ENCODE measurements around the gene FOXO4. TPM values are rescaled to one million over a fixed set of nuclear protein-coding genes. Genes with fewer than 3 reads are reported as not detected.
"Not testable (repeated sequence)": the region's sequence is repeated elsewhere in the genome, so short reads cannot be mapped to it uniquely, and the experiment has no call there.

FOXO4 gene
- total RNA-seq (10 to 100 TPM; 19.0 to 19.6 TPM), polyA plus RNA-seq (ENCODE audit: insufficient read length in 6 of 6) (10 to 100 TPM; 13.2 to 21.4 (median 19.1) TPM)
- long read RNA-seq, donor 1, result 0 reads
- long read RNA-seq, donor 2, partial matches to known transcripts, result 7 of 8 reads
- long read RNA-seq, donor 2, other reads (novel, unspliced or antisense), result 0 of 8 reads
- long read RNA-seq, donor 3, partial matches to known transcripts, result 8 of 10 reads
- long read RNA-seq, donor 3, other reads (novel, unspliced or antisense), result 0 of 10 reads
- long read RNA-seq, donor 4, result 0 reads
- long read RNA-seq, donor 5, transcript FOXO4-202 (3 exons, 3,301 nt), result major isoform, 5 of 11 reads
- long read RNA-seq, donor 5, partial matches to known transcripts, result 6 of 11 reads
- long read RNA-seq, donor 5, other reads (novel, unspliced or antisense), result 0 of 11 reads
- long read RNA-seq, donor 6, partial matches to known transcripts, result 0 of 2 reads
- long read RNA-seq, donor 6, other reads (novel, unspliced or antisense), result 0 of 2 reads
- long read RNA-seq, donor 7, partial matches to known transcripts, result 6 of 7 reads
- long read RNA-seq, donor 7, other reads (novel, unspliced or antisense), result 0 of 7 reads
- long read RNA-seq, donor 8, partial matches to known transcripts, result 8 of 11 reads
- long read RNA-seq, donor 8, other reads (novel, unspliced or antisense), result 0 of 11 reads
- long read RNA-seq, donor 9, result 0 reads
- long read RNA-seq, donor 10, result 0 reads
- long read RNA-seq, donor 11, result 0 reads
- long read RNA-seq, donor 12, result 0 reads

DNA sequence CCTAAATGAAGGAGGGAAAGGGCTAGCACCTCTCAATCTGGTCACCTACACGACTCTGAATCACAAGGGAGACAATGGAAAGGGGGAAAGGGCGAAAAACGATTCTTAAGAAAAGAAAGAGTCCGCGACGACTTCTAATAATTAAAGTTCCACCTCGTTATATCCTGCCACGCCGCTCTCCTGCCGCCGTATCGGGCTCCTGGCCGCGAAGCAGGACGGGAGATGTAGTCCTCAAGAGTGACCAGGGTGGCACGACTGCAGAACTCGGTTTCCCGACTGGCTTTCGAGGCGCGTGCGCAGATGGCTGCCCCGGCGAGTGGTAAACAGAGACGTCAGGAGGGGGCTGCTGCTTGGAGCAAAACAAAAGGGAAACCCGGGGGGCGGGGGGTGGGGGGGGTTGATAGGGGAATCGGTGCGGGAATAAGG, at the start of gene FOXO4:
Gene FOXO4, plus strand, starts transcription at position 297 of the 426 bp plus-strand sequence. CDS start 678 bp downstream, outside the sequence.
- DNase-seq (peak; percentile 77 to 94 (median 94)), ATAC-seq (peak; percentile 96)
- Histone ChIP-seq H3K27me3 (no peaks in the 10 kb centered on the region), H3K36me3 (no peaks in the 10 kb centered on the region), H3K9me3 (no peaks in the 10 kb centered on the region), H3K4me1 (peaks cover 0 to 23% of the 10 kb centered on the region in 2 donors), H3K4me3 (peak within 1 kb of the TSS; percentile 40 to 56), H3K27ac (peak within 1 kb of the TSS in 1 of 2 donors; percentile 57)
- TF ChIP-seq, protein P1, sequence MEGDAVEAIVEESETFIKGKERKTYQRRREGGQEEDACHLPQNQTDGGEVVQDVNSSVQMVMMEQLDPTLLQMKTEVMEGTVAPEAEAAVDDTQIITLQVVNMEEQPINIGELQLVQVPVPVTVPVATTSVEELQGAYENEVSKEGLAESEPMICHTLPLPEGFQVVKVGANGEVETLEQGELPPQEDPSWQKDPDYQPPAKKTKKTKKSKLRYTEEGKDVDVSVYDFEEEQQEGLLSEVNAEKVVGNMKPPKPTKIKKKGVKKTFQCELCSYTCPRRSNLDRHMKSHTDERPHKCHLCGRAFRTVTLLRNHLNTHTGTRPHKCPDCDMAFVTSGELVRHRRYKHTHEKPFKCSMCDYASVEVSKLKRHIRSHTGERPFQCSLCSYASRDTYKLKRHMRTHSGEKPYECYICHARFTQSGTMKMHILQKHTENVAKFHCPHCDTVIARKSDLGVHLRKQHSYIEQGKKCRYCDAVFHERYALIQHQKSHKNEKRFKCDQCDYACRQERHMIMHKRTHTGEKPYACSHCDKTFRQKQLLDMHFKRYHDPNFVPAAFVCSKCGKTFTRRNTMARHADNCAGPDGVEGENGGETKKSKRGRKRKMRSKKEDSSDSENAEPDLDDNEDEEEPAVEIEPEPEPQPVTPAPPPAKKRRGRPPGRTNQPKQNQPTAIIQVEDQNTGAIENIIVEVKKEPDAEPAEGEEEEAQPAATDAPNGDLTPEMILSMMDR (IDR thresholded peaks at IDR 0.05), result no peak
- intact Hi-C loops (cut with DNase I), result no loop called here

DNA sequence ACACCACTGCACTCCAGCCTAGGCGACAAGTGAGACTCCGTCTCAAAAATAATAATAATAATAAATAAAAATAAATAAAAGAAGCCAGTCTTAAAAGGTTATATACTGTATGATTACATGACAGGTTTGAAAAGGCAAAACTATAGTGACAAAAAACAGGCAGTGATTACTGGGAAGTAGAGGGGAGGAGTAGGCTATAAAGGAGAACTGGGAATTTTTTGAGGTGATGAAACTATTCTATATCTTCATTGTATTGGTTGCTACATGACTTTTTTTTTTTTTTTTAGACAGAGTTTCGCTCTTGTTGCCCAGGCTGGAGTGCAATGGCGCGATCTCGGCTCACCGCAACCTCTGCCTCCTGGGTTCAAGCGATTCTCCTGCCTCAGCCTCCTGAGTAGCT, 47.8 kb upstream of the FOXO4 start:
- H3K4me3 ChIP-seq; DNase-seq; H3K27me3 ChIP-seq; intact Hi-C loops (cut with DNase I); H3K27ac ChIP-seq; H3K4me1 ChIP-seq; ATAC-seq; H3K9me3 ChIP-seq; H3K36me3 ChIP-seq: not testable (repeated sequence)

DNA sequence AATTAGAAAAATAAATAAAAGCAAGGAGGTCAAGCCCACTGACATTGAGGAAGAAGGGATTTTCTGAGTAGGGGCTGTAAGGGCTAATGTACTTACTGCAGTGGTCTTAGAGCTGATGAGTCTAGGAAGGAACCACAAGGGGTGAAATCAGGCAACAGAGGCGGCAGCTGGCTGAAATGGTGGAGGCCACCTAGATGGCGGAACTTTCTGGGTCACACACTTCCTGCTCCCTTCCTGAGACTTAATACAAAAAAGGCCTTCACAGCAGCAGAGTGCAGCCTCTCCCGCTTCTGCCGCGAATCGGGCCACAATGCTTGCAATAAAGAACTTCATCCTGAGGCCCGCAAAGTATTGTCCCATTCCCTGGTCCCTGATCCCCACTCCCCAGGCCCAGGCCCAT, 42.9 kb upstream of the FOXO4 start:
- Histone ChIP-seq H3K4me3 (peak overlapping the region in 1 of 2 donors; percentile 13), H3K9me3 (no peaks in the 10 kb centered on the region), H3K4me1 (no peaks in the 10 kb centered on the region), H3K36me3 (peaks cover 0 to 6% of the 10 kb centered on the region in 2 donors), H3K27me3 (peaks cover 0 to 4% of the 10 kb centered on the region in 2 donors), H3K27ac (peak overlapping the region in 1 of 2 donors; percentile 33)
- no peak for DNase-seq
- TF ChIP-seq, protein P1 (IDR thresholded peaks at IDR 0.05), result no peak
- intact Hi-C loops (cut with DNase I), result no loop called here
- ATAC-seq, result no peak

- intact Hi-C loops (cut with DNase I), result no loop called here
- no peaks in the 10 kb centered on the region for H3K9me3 ChIP-seq
- DNase-seq, result no peak
- no peak for ATAC-seq
- H3K36me3 ChIP-seq, result peaks cover 0 to 6% of the 10 kb centered on the region in 2 donors
- TF ChIP-seq, protein P1 (IDR thresholded peaks at IDR 0.05), result no peak
- peak overlapping the region in 1 of 2 donors; percentile 33 for H3K27ac ChIP-seq
- peaks cover 0 to 4% of the 10 kb centered on the region in 2 donors for H3K27me3 ChIP-seq
- H3K4me3 ChIP-seq, result peak overlapping the region in 1 of 2 donors; percentile 13
- H3K4me1 ChIP-seq, result no peaks in the 10 kb centered on the region
Observed at GRCh38 chrX:71053217-71053621, 42.4 kb upstream of the FOXO4 start.

DNA sequence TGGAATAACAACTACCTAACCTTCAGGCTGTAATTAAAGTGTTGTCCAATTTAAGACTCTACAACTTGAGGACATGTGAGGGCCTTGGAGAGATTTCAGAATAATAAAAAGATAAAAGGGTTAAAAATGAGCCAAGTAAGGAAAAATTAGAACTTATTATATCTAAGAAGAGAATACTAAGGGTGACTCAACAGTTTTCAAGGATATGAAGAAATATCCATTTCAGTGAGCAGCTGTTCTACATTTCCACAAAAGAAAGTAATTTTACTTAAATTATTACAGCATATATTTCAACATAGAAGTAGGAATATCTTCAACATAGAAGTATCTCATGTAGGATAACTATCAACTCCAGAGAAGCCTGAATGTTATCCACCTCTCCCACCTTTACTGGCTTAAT, 38.8 kb upstream of the FOXO4 start:
- Histone ChIP-seq H3K27ac (peak overlapping the region in 1 of 2 donors; percentile 33), H3K27me3 (no peaks in the 10 kb centered on the region), H3K36me3 (peaks cover 0 to 25% of the 10 kb centered on the region in 2 donors), H3K4me1 (no peaks in the 10 kb centered on the region), H3K9me3 (no peaks in the 10 kb centered on the region), H3K4me3 (no peak overlapping the region)
- ATAC-seq, result no peak
- TF ChIP-seq, protein P1 (IDR thresholded peaks at IDR 0.05), result no peak
- intact Hi-C loops (cut with DNase I), result no loop called here
- DNase-seq, result no peak
